Ovary (tissue), 9 donors: ENCODE data around the gene HPCA. TPM values are rescaled to one million over a fixed set of nuclear protein-coding genes. Genes with fewer than 3 reads are reported as not detected.

Experiments used
- DNase-seq, 5 donors: peaks; one replicate each; pipeline ENCODE4 v3.0.0-alpha.2; 2019 to 2020
- H3K27ac ChIP-seq, 2 donors: fragments of 200-600 bp; one replicate each; pipeline versions ENCODE4 v1.5.1 to v1.8.0; 2019 to 2022
- H3K27me3 ChIP-seq: fragments of 200-600 bp; one replicate; pipeline ENCODE4 v1.8.0; 2022
- H3K36me3 ChIP-seq: fragments of 200-600 bp; sonication (generic); one replicate; pipeline ENCODE4 v1.5.1; 2019
- H3K4me1 ChIP-seq: one replicate; pipeline ENCODE4 v1.8.1; 2013; ENCODE audit warnings: mild to moderate bottlenecking, moderate library complexity; ENCODE audit not compliant: insufficient read depth
- H3K4me3 ChIP-seq: fragments of 200-600 bp; sonication (generic); one replicate; pipeline ENCODE4 v1.5.1; 2017
- H3K9me3 ChIP-seq, 2 donors: fragments of 200-600 bp in 1 of 2; sonication (generic) in 1 of 2; one replicate each; pipeline versions ENCODE4 v1.5.1 to v1.8.1; 2013 to 2019; ENCODE audit warnings: mild to moderate bottlenecking in 1 of 2, moderate library complexity in 1 of 2
- CTCF ChIP-seq, 3 donors: fragments of 450-650 bp in 2 of 3; fragments of 200-600 bp in 1 of 3; IDR thresholded peaks; one replicate each; pipeline versions ENCODE4 v1.5.1 to v1.8.0; 2016 to 2022; ENCODE audit warnings: antibody characterized with exemption in 3 of 3, mild to moderate bottlenecking in 1 of 3
- POLR2A ChIP-seq: fragments of 450-650 bp; IDR thresholded peaks from one replicate; pipeline ENCODE4 v1.6.1; 2017; ENCODE audit warnings: antibody characterized with exemption, mild to moderate bottlenecking, moderate library complexity
- intact Hi-C, 4 donors: fragments of 100-400 bp; cut with DNase I; formaldehyde crosslinking; loops; one replicate each; pipeline versions ENCODE4 v1.11.0 to v1.15.1; 2022 to 2023
- polyA plus RNA-seq, 2 donors: library from polyadenylated mRNA; stranded (reverse); fragments of 200-250 nt in 1 of 2; fragments of 350-450 nt in 1 of 2; fragmentation: Illumina TruSeq in 1 of 2; extraction: RNeasy Lipid Tissue Mini Kit (QIAGEN cat#74804) in 1 of 2; gene quantifications; one replicate each; pipeline ENCODE4 v1.2.3, GENCODE V29; 2013 to 2014
- total RNA-seq, 7 donors: library from RNA; depleted of rRNA in 2 of 7; stranded (reverse); fragments of >200 nt in 2 of 7; fragmentation: NEBNext Ultra II Directional in 3 of 7; extraction: Animal tissue kit (Norgen Biotek cat#: 25700) in 3 of 7; gene quantifications; one replicate each; pipeline versions ENCODE4 v1.1.0 to v1.2.4, GENCODE V29; 2016 to 2023
- donor health status: DM: no; HTN: no; CAD: no; lungs with moderate emphysema.
- donor health status: DM: no; HTN: no; CAD: no.
- donor health status: Bipolar disorder and iron deficiency.
- donor health status: DM: yes; HTN: yes; CAD: no.
- donor health status: DM: no; HTN: no; CAD: no.
- donor health status: DM: yes; HTN: yes; CAD: no.

HPCA gene
- total and polyA plus RNA-seq, 9 donors: 0.23 to 1.0 (median 0.68) TPM; not detected in 1

DNA sequence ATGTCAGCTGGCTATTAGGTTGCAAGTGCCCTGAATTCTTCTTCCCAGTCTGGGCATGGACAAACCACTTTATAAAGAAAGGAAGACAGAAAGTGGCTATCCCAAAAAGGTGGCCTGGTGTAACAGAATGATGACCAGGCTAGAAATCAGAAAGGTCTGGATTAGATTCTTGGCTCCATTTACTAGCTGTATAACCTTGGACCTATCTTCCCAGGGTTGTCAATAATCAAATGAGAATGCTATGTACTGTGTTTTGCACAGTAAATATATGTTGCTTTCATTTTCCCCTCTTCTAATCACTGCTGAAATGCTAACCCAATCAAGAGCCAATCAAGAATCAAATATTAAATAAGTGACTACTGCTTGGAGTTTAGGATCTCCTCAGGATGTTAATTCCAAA, 57.9 kb downstream of the HPCA start:
- intact Hi-C loops: no loop called here
- peaks cover 4% of the 10 kb centered on the region for H3K4me1 ChIP-seq
- no peak overlapping the region for H3K4me3 ChIP-seq
- DNase-seq: no peak
- H3K36me3 ChIP-seq: no peaks in the 10 kb centered on the region
- H3K9me3 ChIP-seq: no peaks in the 10 kb centered on the region
- TF ChIP-seq POLR2A (no peak), CTCF (IDR thresholded peaks at IDR 0.05) (no peak)
- H3K27ac ChIP-seq: no peak overlapping the region
- H3K27me3 ChIP-seq: no peaks in the 10 kb centered on the region

Other genes starting within 250 kb of the HPCA start
- 10 to 100 TPM; 20.1 to 37.0 (median 27.8) TPM for gene ZBTB8OS, start 235.9 kb upstream of the HPCA start, total RNA-seq
- 10 to 100 TPM; 20.9 to 25.5 TPM for gene ZBTB8OS, start 235.9 kb upstream of the HPCA start, polyA plus RNA-seq
- gene RBBP4, start 235.3 kb upstream of the HPCA start, total RNA-seq: 100 to 1,000 TPM in 6 of 7 donors, 10 to 100 TPM in 1; 86.3 to 223 (median 191) TPM
- 100 to 1,000 TPM in 1 of 2 donors, 10 to 100 TPM in 1; 78.2 to 117 TPM for gene RBBP4, start 235.3 kb upstream of the HPCA start, polyA plus RNA-seq
- 10 to 100 TPM in 3 of 7 donors, 1 to 10 TPM in 4; 3.2 to 13.5 (median 9.8) TPM for gene SYNC, start 183.7 kb upstream of the HPCA start, total RNA-seq
- 10 to 100 TPM in 1 of 2 donors, 1 to 10 TPM in 1; 3.0 to 10.6 TPM for gene SYNC, start 183.7 kb upstream of the HPCA start, polyA plus RNA-seq
- 100 to 1,000 TPM in 1 of 7 donors, 10 to 100 TPM in 6; 19.8 to 272 (median 46.2) TPM for gene YARS1, start 69.1 kb upstream of the HPCA start, total RNA-seq
- 10 to 100 TPM; 23.6 to 95.2 TPM for gene YARS1, start 69.1 kb upstream of the HPCA start, polyA plus RNA-seq
- gene S100PBP, start 68.8 kb upstream of the HPCA start, total RNA-seq: 10 to 100 TPM; 24.8 to 64.2 (median 42.6) TPM
- 10 to 100 TPM; 18.1 to 47.0 TPM for gene S100PBP, start 68.8 kb upstream of the HPCA start, polyA plus RNA-seq
- 10 to 100 TPM in 4 of 7 donors, 1 to 10 TPM in 3; 4.2 to 25.4 (median 12.1) TPM for gene FNDC5, start 15.6 kb upstream of the HPCA start, total RNA-seq
- 10 to 100 TPM in 1 of 2 donors, 1 to 10 TPM in 1; 8.2 to 15.6 TPM for gene FNDC5, start 15.6 kb upstream of the HPCA start, polyA plus RNA-seq
- 10 to 100 TPM; 13.5 to 64.0 (median 23.9) TPM for gene TMEM54, start 14.9 kb downstream of the HPCA start, total RNA-seq
- 10 to 100 TPM in 1 of 2 donors, under 1 TPM in 1; 0.85 to 23.3 TPM for gene TMEM54, start 14.9 kb downstream of the HPCA start, polyA plus RNA-seq
- gene RNF19B, start 78.3 kb downstream of the HPCA start, total RNA-seq: 10 to 100 TPM; 13.2 to 38.0 (median 15.0) TPM
- gene RNF19B, start 78.3 kb downstream of the HPCA start, polyA plus RNA-seq: 10 to 100 TPM; 11.2 to 18.9 TPM
- 100 to 1,000 TPM in 5 of 7 donors, 10 to 100 TPM in 2; 92.2 to 135 (median 115) TPM for gene AK2, start 150.4 kb downstream of the HPCA start, total RNA-seq
- 100 to 1,000 TPM in 1 of 2 donors, 10 to 100 TPM in 1; 52.9 to 150 TPM for gene AK2, start 150.4 kb downstream of the HPCA start, polyA plus RNA-seq
- 10 to 100 TPM in 3 of 7 donors, 1 to 10 TPM in 4; 7.6 to 15.7 (median 9.5) TPM for gene AZIN2, start 194.7 kb downstream of the HPCA start, total RNA-seq
- gene AZIN2, start 194.7 kb downstream of the HPCA start, polyA plus RNA-seq: 1 to 10 TPM; 4.1 to 9.4 TPM